Measurements from ENCODE around the gene RSBN1. TPM values are rescaled to one million over a fixed set of nuclear protein-coding genes. Genes with fewer than 3 reads are reported as not detected.

Gene RSBN1
- total and polyA plus RNA-seq, 2 experiments from 2014 or later: 12.8 to 20.3 TPM

GRCh38 chr1:113834716-113835115 is 22.4 kb upstream of the RSBN1 start:
- no peak for DNase-seq (ENCODE audit: low spot score)
- no peak overlapping the region for H2AFZ ChIP-seq
- H3K4me2 ChIP-seq: no peak overlapping the region
- H3K79me2 ChIP-seq: no peaks in the 10 kb centered on the region
- no peaks in the 10 kb centered on the region for H3K9me3 ChIP-seq (ENCODE audit: low read depth)
- no peaks in the 10 kb centered on the region for H4K20me1 ChIP-seq (ENCODE audit: insufficient read depth, poor library complexity, severe bottlenecking)
- H3K4me1 ChIP-seq (ENCODE audit: insufficient read depth): no peaks in the 10 kb centered on the region
- peaks cover 6% of the 10 kb centered on the region for H3K27me3 ChIP-seq
- H3K27ac ChIP-seq: no peak overlapping the region
- H3K36me3 ChIP-seq (replicated peaks; ENCODE audit: insufficient read depth, low read depth): no peaks in the 10 kb centered on the region
- H3K4me3 ChIP-seq: no peak overlapping the region
- 98% methylated on average over 2 of the region's 2 CpGs for WGBS (ENCODE audit: low lambda C conversion rate, missing lambda C conversion rate)
- no peaks in the 10 kb centered on the region for H3K9me2 ChIP-seq (replicated peaks; ENCODE audit: insufficient read depth)
- no peak for TF ChIP-seq EZH2phosphoT487 (IDR thresholded peaks at IDR 0.05; ENCODE audit: low read depth, severe bottlenecking, unreplicated experiment)
- TF ChIP-seq, protein P1, sequence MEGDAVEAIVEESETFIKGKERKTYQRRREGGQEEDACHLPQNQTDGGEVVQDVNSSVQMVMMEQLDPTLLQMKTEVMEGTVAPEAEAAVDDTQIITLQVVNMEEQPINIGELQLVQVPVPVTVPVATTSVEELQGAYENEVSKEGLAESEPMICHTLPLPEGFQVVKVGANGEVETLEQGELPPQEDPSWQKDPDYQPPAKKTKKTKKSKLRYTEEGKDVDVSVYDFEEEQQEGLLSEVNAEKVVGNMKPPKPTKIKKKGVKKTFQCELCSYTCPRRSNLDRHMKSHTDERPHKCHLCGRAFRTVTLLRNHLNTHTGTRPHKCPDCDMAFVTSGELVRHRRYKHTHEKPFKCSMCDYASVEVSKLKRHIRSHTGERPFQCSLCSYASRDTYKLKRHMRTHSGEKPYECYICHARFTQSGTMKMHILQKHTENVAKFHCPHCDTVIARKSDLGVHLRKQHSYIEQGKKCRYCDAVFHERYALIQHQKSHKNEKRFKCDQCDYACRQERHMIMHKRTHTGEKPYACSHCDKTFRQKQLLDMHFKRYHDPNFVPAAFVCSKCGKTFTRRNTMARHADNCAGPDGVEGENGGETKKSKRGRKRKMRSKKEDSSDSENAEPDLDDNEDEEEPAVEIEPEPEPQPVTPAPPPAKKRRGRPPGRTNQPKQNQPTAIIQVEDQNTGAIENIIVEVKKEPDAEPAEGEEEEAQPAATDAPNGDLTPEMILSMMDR (IDR thresholded peaks at IDR 0.05; ENCODE audit: poor library complexity): no peak
- TF ChIP-seq EZH2 (IDR thresholded peaks at IDR 0.05; ENCODE audit: borderline replicate concordance): no peak

DNA sequence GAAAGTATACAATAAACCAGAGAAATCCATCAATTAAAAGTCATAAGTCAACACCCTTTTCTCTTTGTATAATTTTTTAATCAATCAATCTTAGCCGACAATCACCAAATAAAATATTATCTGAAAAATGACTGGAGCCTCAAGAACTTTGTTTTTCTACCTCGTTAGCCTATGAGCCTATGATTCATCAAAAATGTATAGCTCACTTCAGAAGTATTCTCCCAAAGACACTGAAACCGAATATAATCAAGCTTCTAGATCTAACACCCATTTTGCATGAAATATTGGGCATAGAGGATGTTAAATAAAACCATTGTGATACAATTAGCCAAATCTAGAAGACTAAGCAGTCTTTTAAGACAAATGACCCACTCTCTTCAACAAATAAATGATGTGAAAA is 17.8 kb upstream of the RSBN1 start:
- Histone ChIP-seq H3K4me3 (no peak overlapping the region), H3K27ac (no peak overlapping the region), H2AFZ (no peak overlapping the region), H3K4me2 (no peak overlapping the region), H4K20me1 (ENCODE audit: insufficient read depth, poor library complexity, severe bottlenecking) (no peaks in the 10 kb centered on the region), H3K36me3 (replicated peaks; ENCODE audit: insufficient read depth, low read depth) (no peaks in the 10 kb centered on the region), H3K79me2 (no peaks in the 10 kb centered on the region), H3K4me1 (ENCODE audit: insufficient read depth) (no peaks in the 10 kb centered on the region), H3K9me3 (ENCODE audit: low read depth) (no peaks in the 10 kb centered on the region), H3K9me2 (replicated peaks; ENCODE audit: insufficient read depth) (no peaks in the 10 kb centered on the region), H3K27me3 (peaks cover 6% of the 10 kb centered on the region)
- TF ChIP-seq EZH2 (IDR thresholded peaks at IDR 0.05; ENCODE audit: borderline replicate concordance): no peak
- TF ChIP-seq EZH2phosphoT487 (IDR thresholded peaks at IDR 0.05; ENCODE audit: low read depth, severe bottlenecking, unreplicated experiment): no peak
- TF ChIP-seq, protein P1 (IDR thresholded peaks at IDR 0.05; ENCODE audit: poor library complexity): no peak
- WGBS (ENCODE audit: low lambda C conversion rate, missing lambda C conversion rate): 82% methylated on average over 3 of the region's 3 CpGs
- DNase-seq (ENCODE audit: low spot score): no peak

- no peaks in the 10 kb centered on the region for H3K27me3 ChIP-seq
- no peak overlapping the region for H3K4me3 ChIP-seq
- no peaks in the 10 kb centered on the region for H3K4me1 ChIP-seq (ENCODE audit: insufficient read depth)
- H3K9me3 ChIP-seq (ENCODE audit: low read depth): no peaks in the 10 kb centered on the region
- WGBS (ENCODE audit: low lambda C conversion rate, missing lambda C conversion rate): 53% methylated on average over 1 of the region's 1 CpG
- H2AFZ ChIP-seq: no peak overlapping the region
- no peak overlapping the region for H3K4me2 ChIP-seq
- no peaks in the 10 kb centered on the region for H4K20me1 ChIP-seq (ENCODE audit: insufficient read depth, poor library complexity, severe bottlenecking)
- no peaks in the 10 kb centered on the region for H3K36me3 ChIP-seq (replicated peaks; ENCODE audit: insufficient read depth, low read depth)
- no peak for TF ChIP-seq EZH2 (IDR thresholded peaks at IDR 0.05; ENCODE audit: borderline replicate concordance)
- TF ChIP-seq EZH2phosphoT487 (IDR thresholded peaks at IDR 0.05; ENCODE audit: low read depth, severe bottlenecking, unreplicated experiment): no peak
- TF ChIP-seq, protein P1 (IDR thresholded peaks at IDR 0.05; ENCODE audit: poor library complexity): no peak
- DNase-seq (ENCODE audit: low spot score): no peak
- no peaks in the 10 kb centered on the region for H3K79me2 ChIP-seq
- H3K27ac ChIP-seq: no peak overlapping the region
- no peaks in the 10 kb centered on the region for H3K9me2 ChIP-seq (replicated peaks; ENCODE audit: insufficient read depth)
Measured at GRCh38 chr1:113821916-113822315, 9.6 kb upstream of the RSBN1 start.

DNA sequence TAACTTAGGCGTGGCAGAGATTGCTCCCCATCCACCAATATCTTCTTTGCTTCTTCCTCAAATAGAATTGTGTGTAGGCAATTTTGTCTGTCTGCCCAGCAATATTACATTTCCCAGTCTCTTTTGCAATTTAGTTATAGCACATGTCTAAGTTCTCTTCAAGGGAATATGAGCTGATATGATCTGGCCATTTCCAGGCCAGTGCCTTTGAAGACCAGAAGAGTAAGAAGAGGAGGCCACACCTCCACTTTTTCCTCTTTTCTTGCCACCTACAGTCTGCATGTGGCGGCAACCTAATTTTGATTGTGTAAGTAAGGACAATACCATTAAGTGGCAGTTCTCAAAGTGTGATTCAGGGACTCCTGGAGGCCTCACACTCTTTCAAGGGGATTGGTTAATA is 6.3 kb upstream of the RSBN1 start:
- Histone ChIP-seq H2AFZ (no peak overlapping the region), H3K79me2 (no peaks in the 10 kb centered on the region), H3K36me3 (replicated peaks; ENCODE audit: insufficient read depth, low read depth) (no peaks in the 10 kb centered on the region), H3K4me1 (ENCODE audit: insufficient read depth) (no peaks in the 10 kb centered on the region), H3K9me3 (ENCODE audit: low read depth) (no peaks in the 10 kb centered on the region), H4K20me1 (ENCODE audit: insufficient read depth, poor library complexity, severe bottlenecking) (no peaks in the 10 kb centered on the region), H3K4me2 (no peak overlapping the region), H3K9me2 (replicated peaks; ENCODE audit: insufficient read depth) (no peaks in the 10 kb centered on the region), H3K27me3 (no peaks in the 10 kb centered on the region), H3K27ac (no peak overlapping the region), H3K4me3 (no peak overlapping the region)
- WGBS (ENCODE audit: low lambda C conversion rate, missing lambda C conversion rate): 91% methylated on average over 2 of the region's 2 CpGs
- no peak for TF ChIP-seq EZH2 (IDR thresholded peaks at IDR 0.05; ENCODE audit: borderline replicate concordance)
- TF ChIP-seq, protein P1 (IDR thresholded peaks at IDR 0.05; ENCODE audit: poor library complexity): no peak
- TF ChIP-seq EZH2phosphoT487 (IDR thresholded peaks at IDR 0.05; ENCODE audit: low read depth, severe bottlenecking, unreplicated experiment): no peak
- DNase-seq (ENCODE audit: low spot score): no peak

Data from hepatocyte (in vitro differentiated cells).